NCI-H187 treated with DMSO at 0.1 percent for 48 hours (cell line): Measurements from ENCODE around the gene RPS6KL1.

Source experiments
- DNase-seq: peaks from one replicate; lab custom pipeline; 2025; lab: John Stamatoyannopoulos, UW

Gene RPS6KL1

GRCh38 chr14:74911704-74912103, 11.4 kb downstream of the RPS6KL1 start:
- no peak for DNase-seq

GRCh38 chr14:74911221-74911620, 11.8 kb downstream of the RPS6KL1 start:
- DNase-seq = no peak

- DNase-seq = no peak
These were observed 12.5 kb downstream of the RPS6KL1 start for GRCh38 chr14:74910556-74910955.

- DNase-seq = no peak
These were observed 13.1 kb downstream of the RPS6KL1 start for GRCh38 chr14:74909911-74910310.

GRCh38 chr14:74909501-74909900, 13.6 kb downstream of the RPS6KL1 start:
- no peak for DNase-seq

GRCh38 chr14:74908861-74909341, 14.2 kb downstream of the RPS6KL1 start:
- DNase-seq = no peak

GRCh38 chr14:74907744-74908143, 15.3 kb downstream of the RPS6KL1 start:
- no peak for DNase-seq

GRCh38 chr14:74906925-74907521, 16.0 kb downstream of the RPS6KL1 start:
- DNase-seq = no peak

GRCh38 chr14:74905595-74906142, 17.4 kb downstream of the RPS6KL1 start:
- DNase-seq = no peak

GRCh38 chr14:74904635-74905503, 18.2 kb downstream of the RPS6KL1 start:
- no peak for DNase-seq

GRCh38 chr14:74902941-74903705, 19.9 kb downstream of the RPS6KL1 start:
- no peak for DNase-seq

GRCh38 chr14:74898694-74899093, 24.4 kb downstream of the RPS6KL1 start:
- DNase-seq = no peak

- DNase-seq = no peak
These were observed 25.0 kb downstream of the RPS6KL1 start for GRCh38 chr14:74898083-74898482.

GRCh38 chr14:74897642-74898041, 25.4 kb downstream of the RPS6KL1 start:
- no peak for DNase-seq

- no peak for DNase-seq
These were observed 26.7 kb downstream of the RPS6KL1 start for GRCh38 chr14:74896400-74896799.

GRCh38 chr14:74893614-74894091, 29.4 kb downstream of the RPS6KL1 start:
- no peak for DNase-seq

GRCh38 chr14:74892745-74893144, 30.3 kb downstream of the RPS6KL1 start:
- DNase-seq = no peak

- no peak for DNase-seq
These were observed 31.2 kb downstream of the RPS6KL1 start for GRCh38 chr14:74891870-74892269.

GRCh38 chr14:74890262-74890661, 32.8 kb downstream of the RPS6KL1 start:
- no peak for DNase-seq

- DNase-seq = no peak
These were observed 34.6 kb downstream of the RPS6KL1 start for GRCh38 chr14:74888164-74889158.

- DNase-seq = no peak
These were observed 37.1 kb downstream of the RPS6KL1 start for GRCh38 chr14:74886001-74886400.
